ENCODE results near the gene G3BP1. TPM values are rescaled to one million over a fixed set of nuclear protein-coding genes. Genes with fewer than 3 reads are reported as not detected.

The G3BP1 gene
- total and polyA plus RNA-seq, 9 of the 15 experiments (the other 6 are each of a cell fraction or from before 2014, with no cell fraction given): 54.7 to 264 (median 105) TPM

GRCh38 chr5:151738125-151738848 is 33.5 kb upstream of the G3BP1 start:
- Histone ChIP-seq H4K20me1 (replicated peaks; ENCODE audit: control insufficient read depth, insufficient read depth, low read length) (0 out of 2 replicates have a peak, but pooled peaks cover 3% of the 10 kb centered on the region), H3K4me1 (replicated peaks in 1 of 2; ENCODE audit: control insufficient read depth in 2 of 2, insufficient read depth in 2 of 2, low read length in 2 of 2) (peaks cover 0 to 6% of the 10 kb centered on the region in 2 experiments; a peak in 3 of 5 replicates), H3K9ac (ENCODE audit: insufficient read depth in 1 of 2, low read depth in 2 of 2, low read length in 2 of 2) (no peak overlapping the region), H3K79me2 (ENCODE audit: control insufficient read depth, insufficient read depth, low read length) (no peaks in the 10 kb centered on the region), H3K4me3 (no peak overlapping the region), H3K4me2 (ENCODE audit: insufficient read depth, low read length) (no peak overlapping the region), H3K9me3 (replicated peaks; ENCODE audit: control insufficient read depth, insufficient read depth, low read depth, low read length) (no peaks in the 10 kb centered on the region), H3K36me3 (ENCODE audit: control insufficient read depth, insufficient read depth, low read length) (peaks cover 9% of the 10 kb centered on the region; the same call in 1 of the 3 replicates), H3K27me3 (ENCODE audit: control insufficient read depth in 2 of 2, insufficient read depth in 2 of 2, low read length in 2 of 2) (no peaks in the 10 kb centered on the region), H3K9me1 (ENCODE audit: control insufficient read depth, insufficient read depth, low read length) (no peaks in the 10 kb centered on the region), H3K27ac (ENCODE audit: extremely low read depth, low read depth, low read length) (no peak overlapping the region), H2AFZ (ENCODE audit: low read depth, low read length) (no peak overlapping the region)
- TF ChIP-seq HNRNPL (IDR thresholded peaks at IDR 0.05; ENCODE audit: low read depth, low read length) (no peak), BRD4 (IDR thresholded peaks at IDR 0.05) (no peak), ZBED1 (IDR thresholded peaks at IDR 0.05) (no peak), RBM22 (IDR thresholded peaks at IDR 0.05; ENCODE audit: low read depth, low read length, poor library complexity, severe bottlenecking) (no peak), JUNB (CRISPR knock-in tag; conservative IDR thresholded peaks at IDR 0.05) (no peak), SP2 (IDR thresholded peaks at IDR 0.05; ENCODE audit: extremely low read depth, low read depth, low read length, poor library complexity, severe bottlenecking) (no peak), ZNF23 (CRISPR knock-in tag; IDR thresholded peaks at IDR 0.05) (no peak)
- TF ChIP-seq, protein P1, sequence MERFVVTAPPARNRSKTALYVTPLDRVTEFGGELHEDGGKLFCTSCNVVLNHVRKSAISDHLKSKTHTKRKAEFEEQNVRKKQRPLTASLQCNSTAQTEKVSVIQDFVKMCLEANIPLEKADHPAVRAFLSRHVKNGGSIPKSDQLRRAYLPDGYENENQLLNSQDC (CRISPR knock-in tag; IDR thresholded peaks at IDR 0.05): no peak
- in situ Hi-C loops (cut with MboI): no loop called here
- no TSS peak for BruUV-seq (replicated peaks)
- CTCF ChIA-PET (ENCODE audit: low intra/inter-chr PET ratio): no interaction called here
- intact Hi-C loops (cut with micrococcal nuclease): no loop called here
- FAIRE-seq (no peak), ATAC-seq (no peak), DNase-seq (ENCODE audit: extremely low read depth in 1 of 4, low spot score in 3 of 4) (no peak)
- WGBS (ENCODE audit: insufficient coverage, low coverage, missing lambda C conversion rate): 45% methylated on average over 8 of the region's 9 CpGs
- POLR2A ChIA-PET: interaction anchor here (1.0 kb wide), 1 partner anchor 19 kb away, joined by 3 read pairs; no protein-coding TSS in a partner anchor

All from K562 (cell line).